DND-41 (cell line): ENCODE measurements around the gene BBS9.

Experiments
- ATAC-seq: fragments of 200-7000 bp; cut with Tn5 transposase; 3 replicates; pipeline ENCODE4 v1.9.1; 2021; ENCODE audit warnings: low read depth; ENCODE audit not compliant: insufficient read depth
- DNase-seq: peaks from one replicate; pipeline ENCODE4 v3.0.0-alpha.2; 2020
- H2AFZ ChIP-seq: 2 replicates; pipeline ENCODE4 v1.6.0; 2012; ENCODE audit warnings: low read depth, low read length
- H3K27ac ChIP-seq: 2 replicates; pipeline ENCODE4 v1.5.1; 2012; ENCODE audit warnings: low read length, inconsistent platforms
- H3K27me3 ChIP-seq: fragments of 200-600 bp; sonication (generic); 2 replicates; pipeline ENCODE4 v1.6.0; 2012; ENCODE audit warnings: low read length, mild to moderate bottlenecking, inconsistent platforms; ENCODE audit not compliant: insufficient read depth, poor library complexity
- H3K36me3 ChIP-seq: 2 replicates; pipeline ENCODE4 v1.5.1; 2012; ENCODE audit warnings: low read length, inconsistent platforms; ENCODE audit not compliant: insufficient read depth
- H3K4me1 ChIP-seq: 2 replicates; pipeline ENCODE4 v1.5.1; 2012; ENCODE audit warnings: mild to moderate bottlenecking, low read length; ENCODE audit not compliant: insufficient read depth
- H3K4me2 ChIP-seq: 2 replicates; pipeline ENCODE4 v1.6.0; 2012; ENCODE audit warnings: mild to moderate bottlenecking, moderate library complexity, low read length, inconsistent platforms; ENCODE audit not compliant: insufficient read depth
- H3K4me3 ChIP-seq, 2 experiments: fragments of 200-600 bp in 1 of 2; shearing (Covaris generic) in 1 of 2; 2 replicates each; pipeline ENCODE4 v1.5.1; 2012 to 2016; ENCODE audit warnings: inconsistent platforms in 2 of 2, low read length in 2 of 2, mild to moderate bottlenecking in 2 of 2, low read depth in 1 of 2, moderate library complexity in 1 of 2
- H3K79me2 ChIP-seq: 2 replicates; pipeline ENCODE4 v1.6.0; 2012; ENCODE audit warnings: low read length, inconsistent platforms; ENCODE audit not compliant: insufficient read depth
- H3K9ac ChIP-seq: 2 replicates; pipeline ENCODE4 v1.6.0; 2012; ENCODE audit warnings: low read depth, mild to moderate bottlenecking, inconsistent platforms, low read length, moderate library complexity
- H3K9me3 ChIP-seq: 2 replicates; pipeline ENCODE4 v1.5.1; 2012; ENCODE audit warnings: low read length, moderate library complexity, mild to moderate bottlenecking, inconsistent platforms; ENCODE audit not compliant: insufficient read depth, severe bottlenecking
- H4K20me1 ChIP-seq: 2 replicates; pipeline ENCODE4 v1.6.0; 2012; ENCODE audit warnings: low read length; ENCODE audit not compliant: insufficient read depth
- EZH2 ChIP-seq: IDR thresholded peaks from 3 replicates; pipeline ENCODE4 v1.6.1; 2012; ENCODE audit warnings: borderline replicate concordance, low read depth, mild to moderate bottlenecking, moderate library complexity, low read length, inconsistent platforms; ENCODE audit not compliant: severe bottlenecking
- TF ChIP-seq, protein P1 (sequence below): IDR thresholded peaks from 2 replicates; pipeline ENCODE4 v1.5.1; 2012; ENCODE audit warnings: borderline replicate concordance, low read length, moderate library complexity, mild to moderate bottlenecking; ENCODE audit not compliant: poor library complexity, severe bottlenecking; ENCODE audit errors: extremely low read depth

Gene BBS9

DNA sequence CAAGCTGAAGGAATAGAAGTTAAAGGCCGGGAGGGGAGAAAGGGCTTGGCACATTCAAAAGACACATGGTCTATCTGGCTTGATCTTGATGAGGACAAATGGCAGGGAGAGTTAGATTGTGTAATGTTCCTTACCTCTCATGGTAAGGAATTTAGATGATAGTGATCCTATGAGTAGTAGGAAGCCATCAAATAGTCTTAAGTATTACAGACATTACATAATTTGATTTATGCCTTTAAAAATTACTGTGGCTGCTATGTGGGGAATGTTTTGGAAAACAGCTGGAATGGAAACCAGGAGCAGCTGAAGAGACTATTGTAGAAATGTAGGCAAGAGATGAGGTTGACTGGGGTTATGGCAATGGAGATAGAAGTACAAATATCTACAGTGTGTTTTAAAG, 424.7 kb downstream of the BBS9 start:
- no peak for DNase-seq
- Histone ChIP-seq H2AFZ (no peak overlapping the region), H4K20me1 (no peaks in the 10 kb centered on the region), H3K36me3 (no peaks in the 10 kb centered on the region), H3K4me3 (no peak overlapping the region), H3K4me2 (no peak overlapping the region), H3K9ac (no peak overlapping the region), H3K27me3 (no peaks in the 10 kb centered on the region), H3K27ac (no peak overlapping the region), H3K9me3 (no peaks in the 10 kb centered on the region), H3K4me1 (no peaks in the 10 kb centered on the region), H3K79me2 (no peaks in the 10 kb centered on the region)
- TF ChIP-seq, protein P1, sequence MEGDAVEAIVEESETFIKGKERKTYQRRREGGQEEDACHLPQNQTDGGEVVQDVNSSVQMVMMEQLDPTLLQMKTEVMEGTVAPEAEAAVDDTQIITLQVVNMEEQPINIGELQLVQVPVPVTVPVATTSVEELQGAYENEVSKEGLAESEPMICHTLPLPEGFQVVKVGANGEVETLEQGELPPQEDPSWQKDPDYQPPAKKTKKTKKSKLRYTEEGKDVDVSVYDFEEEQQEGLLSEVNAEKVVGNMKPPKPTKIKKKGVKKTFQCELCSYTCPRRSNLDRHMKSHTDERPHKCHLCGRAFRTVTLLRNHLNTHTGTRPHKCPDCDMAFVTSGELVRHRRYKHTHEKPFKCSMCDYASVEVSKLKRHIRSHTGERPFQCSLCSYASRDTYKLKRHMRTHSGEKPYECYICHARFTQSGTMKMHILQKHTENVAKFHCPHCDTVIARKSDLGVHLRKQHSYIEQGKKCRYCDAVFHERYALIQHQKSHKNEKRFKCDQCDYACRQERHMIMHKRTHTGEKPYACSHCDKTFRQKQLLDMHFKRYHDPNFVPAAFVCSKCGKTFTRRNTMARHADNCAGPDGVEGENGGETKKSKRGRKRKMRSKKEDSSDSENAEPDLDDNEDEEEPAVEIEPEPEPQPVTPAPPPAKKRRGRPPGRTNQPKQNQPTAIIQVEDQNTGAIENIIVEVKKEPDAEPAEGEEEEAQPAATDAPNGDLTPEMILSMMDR = no peak
- no peak for TF ChIP-seq EZH2
- no peak for ATAC-seq

DNA sequence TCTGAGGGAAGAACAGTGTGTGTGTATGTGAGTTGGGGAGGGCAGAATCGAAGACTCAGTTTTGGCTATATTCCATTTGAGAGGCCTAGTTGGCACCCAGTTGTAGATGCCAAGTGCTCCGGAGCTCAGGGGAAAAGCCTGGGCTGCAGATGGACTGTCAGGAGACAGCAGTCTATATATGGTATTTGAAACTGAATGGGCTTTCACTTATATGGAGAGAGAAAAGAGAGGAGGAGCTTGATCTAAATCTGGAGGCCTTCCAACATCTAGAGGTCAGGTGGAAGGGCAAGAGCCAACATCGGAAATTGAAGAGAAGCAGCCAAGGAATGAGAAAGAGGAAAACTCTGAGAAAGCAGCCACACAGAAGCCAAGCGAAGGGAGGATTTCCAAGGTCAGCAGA, 425.2 kb downstream of the BBS9 start:
- H3K79me2 ChIP-seq = no peaks in the 10 kb centered on the region
- no peak for ATAC-seq
- H3K4me2 ChIP-seq = no peak overlapping the region
- no peak for DNase-seq
- H3K36me3 ChIP-seq = no peaks in the 10 kb centered on the region
- no peak overlapping the region for H3K4me3 ChIP-seq
- no peak overlapping the region for H3K9ac ChIP-seq
- no peaks in the 10 kb centered on the region for H3K9me3 ChIP-seq
- no peaks in the 10 kb centered on the region for H3K4me1 ChIP-seq
- no peak overlapping the region for H2AFZ ChIP-seq
- TF ChIP-seq, protein P1 = no peak
- no peak for TF ChIP-seq EZH2
- no peaks in the 10 kb centered on the region for H3K27me3 ChIP-seq
- no peaks in the 10 kb centered on the region for H4K20me1 ChIP-seq
- no peak overlapping the region for H3K27ac ChIP-seq

DNA sequence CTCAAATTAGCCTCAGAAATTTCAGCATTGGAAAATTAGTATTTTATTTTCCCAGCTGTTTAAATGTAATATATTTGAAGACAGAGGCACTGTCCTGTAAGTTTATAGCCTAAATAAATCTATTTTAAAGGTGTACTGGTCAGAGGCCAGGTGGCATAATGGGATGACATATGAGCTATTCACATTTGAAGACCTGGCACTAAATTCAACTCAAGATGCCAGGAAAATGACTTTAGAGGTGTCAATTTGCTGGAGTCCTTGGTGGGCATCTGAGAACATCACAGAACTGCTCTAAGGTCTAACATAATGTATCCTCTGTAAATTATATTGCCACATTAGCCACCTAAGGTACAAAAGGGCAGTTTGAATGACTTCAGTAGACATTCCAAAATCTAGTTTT, 427.1 kb downstream of the BBS9 start:
- DNase-seq = no peak
- no peaks in the 10 kb centered on the region for H3K27me3 ChIP-seq
- H3K9me3 ChIP-seq = no peaks in the 10 kb centered on the region
- H3K79me2 ChIP-seq = no peaks in the 10 kb centered on the region
- no peak overlapping the region for H3K4me2 ChIP-seq
- H3K4me1 ChIP-seq = no peaks in the 10 kb centered on the region
- H3K9ac ChIP-seq = no peak overlapping the region
- no peak overlapping the region for H3K27ac ChIP-seq
- ATAC-seq = no peak
- no peak overlapping the region for H3K4me3 ChIP-seq
- TF ChIP-seq, protein P1 = no peak
- TF ChIP-seq EZH2 = no peak
- no peaks in the 10 kb centered on the region for H4K20me1 ChIP-seq
- no peaks in the 10 kb centered on the region for H3K36me3 ChIP-seq
- no peak overlapping the region for H2AFZ ChIP-seq
